CD4-positive, alpha-beta T cell treated with Interleukin-6 at 100 ng/mL for 8 hours (primary cell): Measurements from ENCODE around the gene YWHAB.

Source experiments
- DNase-seq: peaks from one replicate; pipeline ENCODE4 v3.0.0-alpha.2; 2020; ENCODE audit warnings: mixed read lengths, low spot score

YWHAB gene

GRCh38 chr20:44955270-44955669 lies 69.8 kb downstream of the YWHAB start:
- no peak for DNase-seq

- DNase-seq = no peak
Measured at GRCh38 chr20:44956410-44956809, 70.9 kb downstream of the YWHAB start.
